GM18511 (cell line): ENCODE results near the gene ILK.
A peak's percentile ranks its signal among the peaks of the same experiment; 100 is the strongest.

Source experiments
- ATAC-seq: cut with Tn5 transposase; IDR thresholded peaks from one replicate; pipeline ENCODE4 v1.9.1; 2021; ENCODE audit warnings: mild to moderate bottlenecking, moderate library complexity; ENCODE audit not compliant: unreplicated experiment

Gene ILK

GRCh38 chr11:6619004-6619745 lies 15.6 kb downstream of the ILK start, which contains the start of gene TPP1:
TSS of gene TPP1 (minus strand) at chr11:6619422. CDS start at chr11:6619400, 22 bp downstream.
- ATAC-seq, result peak; percentile 99

- ATAC-seq, result no peak
Measured at GRCh38 chr11:6620636-6621035, 17.1 kb downstream of the ILK start.

GRCh38 chr11:6621711-6622211 lies 18.2 kb downstream of the ILK start:
- ATAC-seq, result no peak

- ATAC-seq, result no peak
Measured at GRCh38 chr11:6622261-6623171, 18.9 kb downstream of the ILK start.

- ATAC-seq, result no peak
Measured at GRCh38 chr11:6623391-6624363, 20.1 kb downstream of the ILK start.

GRCh38 chr11:6625156-6625831 lies 21.7 kb downstream of the ILK start:
- ATAC-seq, result no peak

GRCh38 chr11:6625832-6626420 lies 22.4 kb downstream of the ILK start:
- no peak for ATAC-seq

- ATAC-seq, result no peak
Measured at GRCh38 chr11:6626971-6627761, 23.6 kb downstream of the ILK start.

- peak; percentile 80 for ATAC-seq
Measured at GRCh38 chr11:6627762-6628241, 24.2 kb downstream of the ILK start.

GRCh38 chr11:6628526-6628925 lies 25.0 kb downstream of the ILK start:
- no peak for ATAC-seq

- no peak for ATAC-seq
Measured at GRCh38 chr11:6629573-6629891, 26.0 kb downstream of the ILK start.

GRCh38 chr11:6629892-6630631 lies 26.5 kb downstream of the ILK start:
- ATAC-seq, result no peak

GRCh38 chr11:6630632-6631291 lies 27.2 kb downstream of the ILK start:
- no peak for ATAC-seq

- ATAC-seq, result no peak
Measured at GRCh38 chr11:6631361-6631890, 27.9 kb downstream of the ILK start.

- no peak for ATAC-seq
Measured at GRCh38 chr11:6632116-6633073, 28.8 kb downstream of the ILK start.
